H1 (cell line): ENCODE results near the gene SLC23A1. TPM values are rescaled to one million over a fixed set of nuclear protein-coding genes. Genes with fewer than 3 reads are reported as not detected.

ENCODE experiments used
- CTCF ChIA-PET: fragments of 300-600 bp; sonication (Branson Sonifier 250); formaldehyde crosslinking; loops from one replicate; lab custom pipeline; 2021; ENCODE audit not compliant: partially characterized antibody; lab: Charles Lee
- POLR2A ChIA-PET: fragments of 300-600 bp; sonication (Branson Sonifier 250); formaldehyde crosslinking; loops from one replicate; lab custom pipeline; 2021; ENCODE audit warnings: inconsistent platforms; ENCODE audit not compliant: partially characterized antibody; lab: Charles Lee
- DNase-seq, 2 experiments: peaks; one replicate each; pipeline versions ENCODE4 v3.0.0 to v3.0.0-alpha.2; 2010 to 2022; ENCODE audit warnings: low spot score in 2 of 2, low read depth in 1 of 2, mixed read lengths in 1 of 2
- FAIRE-seq: peaks from 2 replicates; lab custom pipeline; 2011; peaks lifted over from hg19 to GRCh38; lab: Jason Lieb, UNC
- H2AFZ ChIP-seq: 2 replicates; pipeline ENCODE4 v1.8.1; 2012; ENCODE audit warnings: low read length, inconsistent platforms
- H2AK5ac ChIP-seq: 2 replicates; pipeline ENCODE4 v1.6.1; 2013; ENCODE audit warnings: low read depth, low read length
- H2BK120ac ChIP-seq: replicated peaks from 2 replicates; pipeline ENCODE3; 2013; ENCODE audit warnings: low read depth, low read length, inconsistent platforms
- H2BK12ac ChIP-seq: 2 replicates; pipeline ENCODE4 v1.6.1; 2013; ENCODE audit warnings: low read depth, low read length
- H2BK15ac ChIP-seq: 2 replicates; pipeline ENCODE4 v1.6.1; 2013; ENCODE audit warnings: low read length
- H2BK20ac ChIP-seq: 2 replicates; pipeline ENCODE4 v1.6.1; 2013; ENCODE audit warnings: low read length
- H2BK5ac ChIP-seq: 2 replicates; pipeline ENCODE4 v1.6.1; 2013; ENCODE audit warnings: low read depth, low read length
- H3K14ac ChIP-seq: 2 replicates; pipeline ENCODE4 v1.6.1; 2013; ENCODE audit warnings: inconsistent platforms; ENCODE audit not compliant: insufficient read length
- H3K18ac ChIP-seq: 2 replicates; pipeline ENCODE4 v1.6.1; 2013; ENCODE audit warnings: low read length; ENCODE audit errors: extremely low read depth
- H3K23ac ChIP-seq: 2 replicates; pipeline ENCODE4 v1.6.1; 2013; ENCODE audit warnings: inconsistent platforms; ENCODE audit not compliant: insufficient read length
- H3K23me2 ChIP-seq: 2 replicates; pipeline ENCODE4 v1.6.1; 2013; ENCODE audit warnings: low read depth, low read length
- H3K27ac ChIP-seq: 2 replicates; pipeline ENCODE4 v1.6.1; 2011; ENCODE audit warnings: low read depth, low read length, inconsistent platforms
- H3K27me3 ChIP-seq, 4 experiments: replicated peaks in 1 of 4; 1 replicate in 1 of 4; 2 replicates in 3 of 4; pipeline versions ENCODE4 v1.6.1 to v1.8.1; 2011 to 2013; ENCODE audit warnings: low read length in 3 of 4, mild to moderate bottlenecking in 3 of 4, inconsistent platforms in 2 of 4, mixed read lengths in 2 of 4, moderate library complexity in 1 of 4; ENCODE audit not compliant: control insufficient read depth in 3 of 4, insufficient read depth in 3 of 4; ENCODE audit errors: extremely low read depth in 1 of 4
- H3K36me3 ChIP-seq, 4 experiments: 2 replicates each; pipeline versions ENCODE4 v1.6.1 to v1.8.1; 2011 to 2013; ENCODE audit warnings: mild to moderate bottlenecking in 4 of 4, low read length in 3 of 4, moderate library complexity in 2 of 4, control low read depth in 1 of 4, inconsistent platforms in 1 of 4; ENCODE audit not compliant: insufficient read depth in 4 of 4, control insufficient read depth in 2 of 4
- H3K4ac ChIP-seq: replicated peaks from 2 replicates; pipeline ENCODE3; 2013; ENCODE audit warnings: low read length, low read depth, mixed read lengths, inconsistent platforms; ENCODE audit not compliant: insufficient read length
- H3K4me1 ChIP-seq, 4 experiments: replicated peaks in 1 of 4; 1 replicate in 1 of 4; 2 replicates in 3 of 4; pipeline versions ENCODE4 v1.6.1 to v1.8.1; 2011 to 2013; ENCODE audit warnings: low read length in 3 of 4, inconsistent platforms in 2 of 4, mixed read lengths in 1 of 4; ENCODE audit not compliant: insufficient read depth in 4 of 4, control insufficient read depth in 3 of 4
- H3K4me2 ChIP-seq, 2 experiments: 2 replicates each; pipeline versions ENCODE4 v1.6.1 to v1.8.1; 2011 to 2013; ENCODE audit warnings: low read depth in 2 of 2, low read length in 2 of 2, control low read depth in 1 of 2, inconsistent platforms in 1 of 2, mild to moderate bottlenecking in 1 of 2; ENCODE audit not compliant: insufficient read depth in 1 of 2
- H3K4me3 ChIP-seq, 4 experiments: fragments of 200-600, 300-600 bp in 1 of 4; sonication (generic), shearing (Covaris generic), sonication (Bioruptor Twin) in 1 of 4; 2 replicates each; pipeline versions ENCODE4 v1.5.1 to v1.8.1; 2011 to 2016; ENCODE audit warnings: low read length in 4 of 4, low read depth in 3 of 4, control low read depth in 2 of 4, inconsistent platforms in 2 of 4, mild to moderate bottlenecking in 2 of 4, mixed read lengths in 1 of 4, moderate library complexity in 1 of 4; ENCODE audit not compliant: insufficient read depth in 2 of 4; ENCODE audit errors: extremely low read depth in 1 of 4
- H3K56ac ChIP-seq: replicated peaks from 2 replicates; pipeline ENCODE3; 2013; ENCODE audit warnings: low read depth, mild to moderate bottlenecking, mixed read lengths, low read length, inconsistent platforms; ENCODE audit not compliant: insufficient read length
- H3K79me1 ChIP-seq: 2 replicates; pipeline ENCODE4 v1.6.1; 2013; ENCODE audit warnings: low read depth, low read length, control low read depth
- H3K79me2 ChIP-seq, 2 experiments: 2 replicates each; pipeline versions ENCODE4 v1.6.1 to v1.8.1; 2012 to 2013; ENCODE audit warnings: low read length in 2 of 2, mild to moderate bottlenecking in 2 of 2, inconsistent platforms in 1 of 2; ENCODE audit not compliant: insufficient read depth in 2 of 2, control insufficient read depth in 1 of 2
- H3K9ac ChIP-seq, 4 experiments: replicated peaks in 1 of 4; 1 replicate in 1 of 4; 2 replicates in 3 of 4; pipeline versions ENCODE4 v1.6.1 to v1.8.1; 2011 to 2013; ENCODE audit warnings: low read depth in 3 of 4, low read length in 3 of 4, control low read depth in 2 of 4, mild to moderate bottlenecking in 2 of 4, moderate library complexity in 2 of 4, inconsistent platforms in 1 of 4; ENCODE audit errors: extremely low read depth in 1 of 4
- H3K9me3 ChIP-seq, 2 experiments: 2 replicates each; pipeline versions ENCODE4 v1.6.1 to v1.8.1; 2012 to 2013; ENCODE audit warnings: mild to moderate bottlenecking in 2 of 2, moderate library complexity in 2 of 2, control low read depth in 1 of 2, inconsistent platforms in 1 of 2, low read depth in 1 of 2, low read length in 1 of 2, mixed read lengths in 1 of 2; ENCODE audit not compliant: insufficient read depth in 2 of 2
- H4K20me1 ChIP-seq, 2 experiments: replicated peaks in 1 of 2; 2 replicates each; pipeline versions ENCODE3 to v1.8.1; 2011 to 2013; ENCODE audit warnings: inconsistent platforms in 2 of 2, low read length in 2 of 2, mild to moderate bottlenecking in 1 of 2; ENCODE audit not compliant: insufficient read depth in 2 of 2, control insufficient read depth in 1 of 2
- H4K5ac ChIP-seq: 2 replicates; pipeline ENCODE4 v1.6.1; 2013; ENCODE audit warnings: low read length, low read depth, mixed read lengths, inconsistent platforms; ENCODE audit not compliant: insufficient read length
- H4K8ac ChIP-seq: 2 replicates; pipeline ENCODE4 v1.8.0; 2013; ENCODE audit warnings: mild to moderate bottlenecking, moderate library complexity, low read length, inconsistent platforms; ENCODE audit not compliant: insufficient read depth; ENCODE audit errors: extremely low read depth
- H4K91ac ChIP-seq: replicated peaks from 2 replicates; pipeline ENCODE3; 2013; ENCODE audit warnings: low read length, mixed read lengths, inconsistent platforms; ENCODE audit not compliant: insufficient read length
- ASH2L ChIP-seq: fragments of 200-600, 300-600 bp; sonication (generic); IDR thresholded peaks from one replicate; pipeline ENCODE4 v1.7.1; 2017; ENCODE audit warnings: low read length
- BACH1 ChIP-seq: IDR thresholded peaks from 2 replicates; pipeline ENCODE4 v1.6.1; 2012; ENCODE audit warnings: low read length, improper control_type of control experiment
- KDM1A ChIP-seq: fragments of 200-600, 300-600 bp; sonication (generic); IDR thresholded peaks from 2 replicates; pipeline ENCODE4 v1.7.1; 2016; ENCODE audit warnings: mild to moderate bottlenecking, low read length, borderline replicate concordance
- WGBS, 2 experiments: shearing (Covaris generic) in 1 of 2; methylation state at CpG; one replicate each; pipeline versions ENCODE4 v1.1.6 to v1.1.7; 2013 to 2015; ENCODE audit warnings: low lambda C conversion rate in 2 of 2, mixed read lengths in 2 of 2, inconsistent platforms in 1 of 2, low coverage in 1 of 2, missing lambda C conversion rate in 1 of 2; ENCODE audit not compliant: insufficient replicate concordance in 2 of 2, insufficient coverage in 1 of 2, insufficient read length in 1 of 2; ENCODE audit errors: extremely low coverage in 1 of 2, missing lambda C conversion rate in 1 of 2; 5-methylcytosine and 5-hydroxymethylcytosine counted together
- polyA plus RNA-seq, 7 experiments: library from polyadenylated mRNA; depleted of rRNA in 3 of 7; stranded (reverse) in 5 of 7; unstranded in 2 of 7; fragments of >200 nt in 5 of 7; fragments of 200-250 nt in 2 of 7; gene quantifications; 1 replicate in 5 of 7; 2 replicates in 1 of 7; 4 replicates in 1 of 7; pipeline versions ENCODE4 v1.2.1 to v1.2.3, GENCODE V29; 2011 to 2013; ENCODE audit warnings: missing spikeins in 2 of 7, mixed read lengths in 2 of 7
- total RNA-seq: library from RNA; stranded (reverse); fragmentation: NEBNext Ultra II Directional; extraction: Animal tissue kit (Norgen Biotek cat#: 25700); gene quantifications from 2 replicates; pipeline ENCODE4 v1.2.1, GENCODE V29; 2021

The SLC23A1 gene
- total and polyA plus RNA-seq, 2 of the 8 experiments (the other 6 are each of a cell fraction or from before 2014, with no cell fraction given) = not detected

GRCh38 chr5:139387611-139388197 is 4.6 kb upstream of the SLC23A1 start:
- H2BK120ac ChIP-seq = peak overlapping the region; percentile 20
- H3K36me3 ChIP-seq = no peaks in the 10 kb centered on the region
- H3K23me2 ChIP-seq = peaks cover 6% of the 10 kb centered on the region; the same call in 1 of the 2 replicates
- no peak overlapping the region for H3K4ac ChIP-seq
- peak overlapping the region; percentile 58; the same call in 1 of the 2 replicates for H2AK5ac ChIP-seq
- FAIRE-seq = no peak
- no peak for DNase-seq
- H3K79me2 ChIP-seq = no peaks in the 10 kb centered on the region
- no peak overlapping the region for H3K4me3 ChIP-seq
- POLR2A ChIA-PET = interaction anchor here (0.9 to 3.6 kb wide), 16 partner anchors 8 to 108 kb away, joined by 3 to 16 read pairs (median 4); partner anchors contain the start of genes MATR3, PAIP2 and SPATA24
- no peak overlapping the region for H3K9ac ChIP-seq
- 95% methylated on average over 10 of the region's 10 CpGs; no CpG with 5 or more reads in 1 of the 2 experiments for WGBS, 2 experiments
- peak overlapping the region; percentile 68 for H3K18ac ChIP-seq
- TF ChIP-seq KDM1A = no peak
- peak; percentile 9 for TF ChIP-seq ASH2L
- TF ChIP-seq BACH1 = no peak
- H3K27me3 ChIP-seq = peaks cover 0 to 3% (median 1%) of the 10 kb centered on the region in 4 experiments; a peak in 4 of 7 replicates
- peak overlapping the region; percentile 92; the same call in 1 of the 2 replicates for H2BK12ac ChIP-seq
- H3K56ac ChIP-seq = no peak overlapping the region
- H4K5ac ChIP-seq = no peak overlapping the region
- peak overlapping the region; percentile 48 to 55 for H3K4me2 ChIP-seq
- no peak overlapping the region for H3K14ac ChIP-seq
- H2BK20ac ChIP-seq = peak overlapping the region; percentile 66; the same call in 1 of the 2 replicates
- no peak overlapping the region for H3K23ac ChIP-seq
- peaks cover 0 to 1% of the 10 kb centered on the region in 2 experiments for H4K20me1 ChIP-seq
- peak overlapping the region; percentile 85; the same call in 1 of the 2 replicates for H2BK5ac ChIP-seq
- CTCF ChIA-PET = interaction anchor here (0.6 to 2.7 kb wide), 6 partner anchors 11 to 239 kb away, joined by 3 to 15 read pairs (median 4); no protein-coding TSS in a partner anchor
- peaks cover 3 to 21% (median 12%) of the 10 kb centered on the region in 4 experiments for H3K4me1 ChIP-seq
- 0 out of 2 replicates have a peak overlapping the region, but pooled peaks have one; percentile 29 for H3K27ac ChIP-seq
- H4K91ac ChIP-seq = peak overlapping the region; percentile 48
- H3K79me1 ChIP-seq = no peaks in the 10 kb centered on the region; the same call in 1 of the 2 replicates
- no peak overlapping the region for H2AFZ ChIP-seq
- peak overlapping the region; percentile 95; the same call in 1 of the 2 replicates for H2BK15ac ChIP-seq
- H4K8ac ChIP-seq = no peak overlapping the region
- H3K9me3 ChIP-seq = no peaks in the 10 kb centered on the region
